Lower leg skin (tissue), 3 donors: Measurements from ENCODE around the gene CTPS2.

Experiments
- POLR2A ChIP-seq, 2 donors: fragments of 450-650 bp; IDR thresholded peaks; one replicate each; pipeline ENCODE4 v1.6.1; 2016 to 2017; ENCODE audit warnings: antibody characterized with exemption in 2 of 2, mild to moderate bottlenecking in 1 of 2, moderate library complexity in 1 of 2
- TF ChIP-seq, protein P1 (sequence below), 3 donors: fragments of 450-650 bp; IDR thresholded peaks; one replicate each; pipeline ENCODE4 v1.5.1; 2016; ENCODE audit warnings: antibody characterized with exemption in 3 of 3, mild to moderate bottlenecking in 3 of 3, moderate library complexity in 2 of 3

DNA sequence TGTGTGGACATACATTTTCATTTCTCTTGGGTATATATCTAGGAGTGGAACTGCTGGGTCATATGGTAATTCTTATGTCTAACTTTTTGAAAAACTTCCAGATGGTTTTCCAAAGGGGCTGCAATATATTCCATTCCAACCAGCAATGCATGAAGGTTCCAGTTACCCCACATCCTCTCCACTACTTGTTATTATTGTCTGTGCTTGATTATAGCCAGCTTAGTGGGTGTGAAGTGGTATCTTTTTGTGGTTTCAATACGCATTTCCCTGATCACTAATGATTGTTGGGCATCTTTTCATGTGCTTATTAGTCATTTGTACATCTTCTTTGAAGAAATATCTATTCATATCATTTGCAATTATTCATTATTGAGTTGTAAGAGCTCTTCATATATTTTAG, 94.0 kb downstream of the CTPS2 start:
- TF ChIP-seq, protein P1, sequence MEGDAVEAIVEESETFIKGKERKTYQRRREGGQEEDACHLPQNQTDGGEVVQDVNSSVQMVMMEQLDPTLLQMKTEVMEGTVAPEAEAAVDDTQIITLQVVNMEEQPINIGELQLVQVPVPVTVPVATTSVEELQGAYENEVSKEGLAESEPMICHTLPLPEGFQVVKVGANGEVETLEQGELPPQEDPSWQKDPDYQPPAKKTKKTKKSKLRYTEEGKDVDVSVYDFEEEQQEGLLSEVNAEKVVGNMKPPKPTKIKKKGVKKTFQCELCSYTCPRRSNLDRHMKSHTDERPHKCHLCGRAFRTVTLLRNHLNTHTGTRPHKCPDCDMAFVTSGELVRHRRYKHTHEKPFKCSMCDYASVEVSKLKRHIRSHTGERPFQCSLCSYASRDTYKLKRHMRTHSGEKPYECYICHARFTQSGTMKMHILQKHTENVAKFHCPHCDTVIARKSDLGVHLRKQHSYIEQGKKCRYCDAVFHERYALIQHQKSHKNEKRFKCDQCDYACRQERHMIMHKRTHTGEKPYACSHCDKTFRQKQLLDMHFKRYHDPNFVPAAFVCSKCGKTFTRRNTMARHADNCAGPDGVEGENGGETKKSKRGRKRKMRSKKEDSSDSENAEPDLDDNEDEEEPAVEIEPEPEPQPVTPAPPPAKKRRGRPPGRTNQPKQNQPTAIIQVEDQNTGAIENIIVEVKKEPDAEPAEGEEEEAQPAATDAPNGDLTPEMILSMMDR (IDR thresholded peaks at IDR 0.05): no peak
- no peak for TF ChIP-seq POLR2A (IDR thresholded peaks at IDR 0.05)
